ENCODE measurements around the gene FAM131B. TPM values are rescaled to one million over a fixed set of nuclear protein-coding genes. Genes with fewer than 3 reads are reported as not detected.
A peak's percentile ranks its signal among the peaks of the same experiment; 100 is the strongest.

The FAM131B gene
- total RNA-seq, 1 experiment from 2014 or later = 0.19 TPM

DNA sequence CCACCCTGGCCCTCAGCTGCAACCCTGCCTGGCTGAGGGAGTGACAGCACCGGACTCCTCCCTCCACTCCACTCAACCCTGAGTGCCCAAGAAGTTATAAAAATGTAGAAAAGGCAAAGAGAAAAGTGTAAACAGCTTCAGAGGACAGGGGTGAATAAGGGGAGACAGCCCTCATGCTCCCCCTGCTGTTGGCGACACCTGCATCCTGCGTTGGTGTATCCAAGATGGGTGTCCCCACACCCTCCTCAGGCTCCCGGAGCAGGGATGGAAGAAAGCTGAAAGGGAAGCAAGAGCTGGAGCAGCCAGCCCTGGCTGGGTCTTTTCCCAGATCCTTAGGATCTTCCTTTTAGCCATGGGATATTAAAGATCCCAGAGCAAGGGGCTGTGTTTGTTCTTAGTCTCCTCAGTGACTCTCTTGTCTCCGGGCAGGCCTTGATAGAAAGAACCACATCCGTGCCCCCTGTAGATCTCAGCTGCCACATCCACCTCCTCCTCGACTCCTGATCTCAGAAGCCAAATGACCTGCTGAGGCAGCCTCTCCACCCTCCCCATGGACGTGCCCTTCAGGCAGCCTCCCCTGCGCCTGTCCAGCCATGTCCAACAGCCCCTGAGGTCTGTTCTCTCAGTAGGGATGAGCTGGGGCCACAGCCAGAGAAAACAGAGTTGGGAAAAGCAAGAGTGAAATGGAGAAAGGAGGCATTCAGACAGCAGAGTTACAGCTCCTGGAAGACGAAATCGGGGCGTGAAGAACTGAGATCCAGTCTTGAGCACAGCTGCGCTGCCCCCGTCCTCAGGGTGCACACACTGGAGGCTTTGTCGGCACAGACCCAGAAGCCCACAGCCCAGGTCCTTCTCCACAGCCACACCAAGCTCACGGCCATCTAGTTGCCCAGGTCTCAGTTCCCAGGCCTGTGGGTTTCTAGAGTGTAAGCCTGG is 6.8 kb downstream of the FAM131B start:
- POLR2A ChIA-PET = no interaction called here
- intact Hi-C loops (cut with micrococcal nuclease) = no loop called here

GRCh38 chr7:143354965-143355364 is 7.5 kb downstream of the FAM131B start:
- H3K9me3 Mint-ChIP-seq (ENCODE audit: unreplicated experiment) = no peaks in the 10 kb centered on the region
- BruUV-seq (replicated peaks) = no TSS peak
- no peak overlapping the region for H3K4me3 Mint-ChIP-seq (ENCODE audit: unreplicated experiment)
- H3K27ac Mint-ChIP-seq (ENCODE audit: low read depth, unreplicated experiment) = no peak overlapping the region
- H3K4me1 Mint-ChIP-seq (ENCODE audit: insufficient read depth, unreplicated experiment) = no peaks in the 10 kb centered on the region
- CTCF ChIA-PET = no interaction called here
- H3K36me3 Mint-ChIP-seq (ENCODE audit: insufficient read depth, unreplicated experiment) = no peaks in the 10 kb centered on the region
- TF ChIP-seq, protein P1, sequence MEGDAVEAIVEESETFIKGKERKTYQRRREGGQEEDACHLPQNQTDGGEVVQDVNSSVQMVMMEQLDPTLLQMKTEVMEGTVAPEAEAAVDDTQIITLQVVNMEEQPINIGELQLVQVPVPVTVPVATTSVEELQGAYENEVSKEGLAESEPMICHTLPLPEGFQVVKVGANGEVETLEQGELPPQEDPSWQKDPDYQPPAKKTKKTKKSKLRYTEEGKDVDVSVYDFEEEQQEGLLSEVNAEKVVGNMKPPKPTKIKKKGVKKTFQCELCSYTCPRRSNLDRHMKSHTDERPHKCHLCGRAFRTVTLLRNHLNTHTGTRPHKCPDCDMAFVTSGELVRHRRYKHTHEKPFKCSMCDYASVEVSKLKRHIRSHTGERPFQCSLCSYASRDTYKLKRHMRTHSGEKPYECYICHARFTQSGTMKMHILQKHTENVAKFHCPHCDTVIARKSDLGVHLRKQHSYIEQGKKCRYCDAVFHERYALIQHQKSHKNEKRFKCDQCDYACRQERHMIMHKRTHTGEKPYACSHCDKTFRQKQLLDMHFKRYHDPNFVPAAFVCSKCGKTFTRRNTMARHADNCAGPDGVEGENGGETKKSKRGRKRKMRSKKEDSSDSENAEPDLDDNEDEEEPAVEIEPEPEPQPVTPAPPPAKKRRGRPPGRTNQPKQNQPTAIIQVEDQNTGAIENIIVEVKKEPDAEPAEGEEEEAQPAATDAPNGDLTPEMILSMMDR (IDR thresholded peaks at IDR 0.05; ENCODE audit: unreplicated experiment) = no peak
- H3K27me3 Mint-ChIP-seq (ENCODE audit: insufficient read depth, unreplicated experiment) = peaks cover 13% of the 10 kb centered on the region
- no peak for DNase-seq (ENCODE audit: unreplicated experiment)
- intact Hi-C loops (cut with micrococcal nuclease) = no loop called here
- POLR2A ChIA-PET = no interaction called here

More for the DNA sequence above, 6.8 kb downstream of the FAM131B start:
- Mint-ChIP-seq H3K4me1 (ENCODE audit: insufficient read depth, unreplicated experiment) (no peaks in the 10 kb centered on the region), H3K27ac (ENCODE audit: low read depth, unreplicated experiment) (no peak overlapping the region), H3K27me3 (ENCODE audit: insufficient read depth, unreplicated experiment) (peaks cover 20% of the 10 kb centered on the region), H3K36me3 (ENCODE audit: insufficient read depth, unreplicated experiment) (no peaks in the 10 kb centered on the region), H3K9me3 (ENCODE audit: unreplicated experiment) (no peaks in the 10 kb centered on the region), H3K4me3 (ENCODE audit: unreplicated experiment) (no peak overlapping the region)
- CTCF ChIA-PET = interaction anchor here (1.2 to 1.4 kb wide), 2 partner anchors 13 to 24 kb away, joined by 3 to 6 read pairs; no protein-coding TSS in a partner anchor
- TF ChIP-seq, protein P1 (IDR thresholded peaks at IDR 0.05; ENCODE audit: unreplicated experiment) = peak; percentile 9
- BruUV-seq (replicated peaks) = no TSS peak
- DNase-seq (ENCODE audit: unreplicated experiment) = no peak

DNA sequence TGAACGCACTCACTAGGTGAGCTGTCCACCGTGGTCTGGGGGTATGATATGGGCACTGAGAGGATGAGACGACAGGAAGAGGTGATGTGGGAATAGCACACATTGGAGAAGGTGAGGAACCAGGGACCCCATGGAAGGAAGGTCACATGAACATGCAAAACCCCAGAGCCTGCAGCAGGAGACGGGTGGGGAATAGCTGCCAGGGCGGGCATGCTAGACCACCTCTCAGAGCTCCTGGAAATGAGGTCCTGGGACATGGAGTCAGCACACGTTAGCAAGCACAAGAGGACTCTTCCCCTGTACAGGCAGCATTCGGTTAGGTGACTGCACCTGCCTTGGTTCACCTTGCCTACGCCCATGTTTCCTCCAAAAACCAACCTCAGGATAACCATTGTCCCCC is 8.1 kb downstream of the FAM131B start:
- TF ChIP-seq, protein P1 (IDR thresholded peaks at IDR 0.05; ENCODE audit: unreplicated experiment) = no peak
- no peaks in the 10 kb centered on the region for H3K4me1 Mint-ChIP-seq (ENCODE audit: insufficient read depth, unreplicated experiment)
- no peaks in the 10 kb centered on the region for H3K36me3 Mint-ChIP-seq (ENCODE audit: insufficient read depth, unreplicated experiment)
- H3K27me3 Mint-ChIP-seq (ENCODE audit: insufficient read depth, unreplicated experiment) = peaks cover 7% of the 10 kb centered on the region
- POLR2A ChIA-PET = interaction anchor here (1.2 kb wide), 1 partner anchor 48 kb away, joined by 4 read pairs; no protein-coding TSS in a partner anchor
- DNase-seq (ENCODE audit: unreplicated experiment) = no peak
- intact Hi-C loops (cut with micrococcal nuclease) = no loop called here
- CTCF ChIA-PET = interaction anchor here (0.7 kb wide), 1 partner anchor 55 kb away, joined by 3 read pairs; no protein-coding TSS in a partner anchor
- BruUV-seq (replicated peaks) = no TSS peak
- H3K27ac Mint-ChIP-seq (ENCODE audit: low read depth, unreplicated experiment) = no peak overlapping the region
- H3K4me3 Mint-ChIP-seq (ENCODE audit: unreplicated experiment) = no peak overlapping the region
- H3K9me3 Mint-ChIP-seq (ENCODE audit: unreplicated experiment) = no peaks in the 10 kb centered on the region

DNA sequence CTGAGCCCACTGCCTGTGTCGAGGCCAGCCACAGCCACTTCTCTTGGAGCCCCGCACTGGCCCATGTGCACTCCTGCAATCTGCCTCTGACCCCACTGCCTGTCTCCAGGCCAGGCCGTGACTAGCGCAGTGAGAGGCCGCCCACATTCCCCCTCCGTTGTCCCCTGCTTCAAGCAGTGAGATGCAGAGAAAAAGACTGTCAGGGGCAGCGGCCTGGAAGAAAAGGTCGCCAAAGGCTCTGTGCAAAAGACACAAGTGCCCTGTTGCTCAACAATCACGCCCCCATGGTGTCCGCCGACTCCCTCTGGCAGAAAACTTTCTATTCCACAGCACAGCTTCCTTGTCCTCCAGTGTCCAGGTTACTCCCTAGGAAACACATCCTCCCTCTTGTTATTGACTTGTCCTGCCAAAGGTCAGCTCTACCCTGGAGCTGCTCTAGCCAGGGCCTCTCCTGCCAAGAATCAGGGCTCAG is 9.9 kb downstream of the FAM131B start:
- H3K27ac Mint-ChIP-seq (ENCODE audit: low read depth, unreplicated experiment) = no peak overlapping the region

More for the DNA sequence above, 9.9 kb downstream of the FAM131B start:
- H3K9me3 Mint-ChIP-seq (ENCODE audit: unreplicated experiment) = no peaks in the 10 kb centered on the region
- peaks cover 5% of the 10 kb centered on the region for H3K27me3 Mint-ChIP-seq (ENCODE audit: insufficient read depth, unreplicated experiment)
- H3K4me1 Mint-ChIP-seq (ENCODE audit: insufficient read depth, unreplicated experiment) = no peaks in the 10 kb centered on the region
- no peak for DNase-seq (ENCODE audit: unreplicated experiment)
- H3K36me3 Mint-ChIP-seq (ENCODE audit: insufficient read depth, unreplicated experiment) = no peaks in the 10 kb centered on the region
- TF ChIP-seq, protein P1 (IDR thresholded peaks at IDR 0.05; ENCODE audit: unreplicated experiment) = no peak
- BruUV-seq (replicated peaks) = no TSS peak
- H3K4me3 Mint-ChIP-seq (ENCODE audit: unreplicated experiment) = no peak overlapping the region
- ChIA-PET POLR2A (no interaction called here), CTCF (no interaction called here)
- intact Hi-C loops (cut with micrococcal nuclease) = no loop called here

All from MCF 10A (cell line).